Measurements from ENCODE around the gene LRTM1.

DNA sequence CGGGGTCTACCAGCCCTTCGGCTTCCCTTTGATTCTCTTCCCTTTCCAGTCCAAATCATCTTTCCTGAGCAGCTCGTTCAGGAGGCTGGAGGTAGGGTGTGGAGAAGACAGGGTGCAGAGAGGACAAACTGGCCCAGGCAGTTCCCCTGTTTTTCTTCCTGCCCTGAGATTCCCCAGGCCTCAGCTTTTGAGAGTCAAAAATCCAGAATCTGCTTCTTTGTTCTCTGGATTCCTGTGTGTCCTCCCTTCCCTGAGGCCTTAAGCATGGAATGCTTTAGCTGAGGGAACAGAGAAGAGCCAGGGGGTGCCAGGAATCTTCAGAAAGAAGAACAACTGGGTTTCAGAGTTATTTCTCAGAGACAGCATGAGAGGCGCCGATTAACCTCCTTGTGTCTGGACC is 26.7 kb upstream of the LRTM1 start:
- TF ChIP-seq, protein P1, sequence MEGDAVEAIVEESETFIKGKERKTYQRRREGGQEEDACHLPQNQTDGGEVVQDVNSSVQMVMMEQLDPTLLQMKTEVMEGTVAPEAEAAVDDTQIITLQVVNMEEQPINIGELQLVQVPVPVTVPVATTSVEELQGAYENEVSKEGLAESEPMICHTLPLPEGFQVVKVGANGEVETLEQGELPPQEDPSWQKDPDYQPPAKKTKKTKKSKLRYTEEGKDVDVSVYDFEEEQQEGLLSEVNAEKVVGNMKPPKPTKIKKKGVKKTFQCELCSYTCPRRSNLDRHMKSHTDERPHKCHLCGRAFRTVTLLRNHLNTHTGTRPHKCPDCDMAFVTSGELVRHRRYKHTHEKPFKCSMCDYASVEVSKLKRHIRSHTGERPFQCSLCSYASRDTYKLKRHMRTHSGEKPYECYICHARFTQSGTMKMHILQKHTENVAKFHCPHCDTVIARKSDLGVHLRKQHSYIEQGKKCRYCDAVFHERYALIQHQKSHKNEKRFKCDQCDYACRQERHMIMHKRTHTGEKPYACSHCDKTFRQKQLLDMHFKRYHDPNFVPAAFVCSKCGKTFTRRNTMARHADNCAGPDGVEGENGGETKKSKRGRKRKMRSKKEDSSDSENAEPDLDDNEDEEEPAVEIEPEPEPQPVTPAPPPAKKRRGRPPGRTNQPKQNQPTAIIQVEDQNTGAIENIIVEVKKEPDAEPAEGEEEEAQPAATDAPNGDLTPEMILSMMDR (IDR thresholded peaks at IDR 0.05; ENCODE audit: insufficient read depth, low read length) = no peak
- TF ChIP-seq, protein P2, sequence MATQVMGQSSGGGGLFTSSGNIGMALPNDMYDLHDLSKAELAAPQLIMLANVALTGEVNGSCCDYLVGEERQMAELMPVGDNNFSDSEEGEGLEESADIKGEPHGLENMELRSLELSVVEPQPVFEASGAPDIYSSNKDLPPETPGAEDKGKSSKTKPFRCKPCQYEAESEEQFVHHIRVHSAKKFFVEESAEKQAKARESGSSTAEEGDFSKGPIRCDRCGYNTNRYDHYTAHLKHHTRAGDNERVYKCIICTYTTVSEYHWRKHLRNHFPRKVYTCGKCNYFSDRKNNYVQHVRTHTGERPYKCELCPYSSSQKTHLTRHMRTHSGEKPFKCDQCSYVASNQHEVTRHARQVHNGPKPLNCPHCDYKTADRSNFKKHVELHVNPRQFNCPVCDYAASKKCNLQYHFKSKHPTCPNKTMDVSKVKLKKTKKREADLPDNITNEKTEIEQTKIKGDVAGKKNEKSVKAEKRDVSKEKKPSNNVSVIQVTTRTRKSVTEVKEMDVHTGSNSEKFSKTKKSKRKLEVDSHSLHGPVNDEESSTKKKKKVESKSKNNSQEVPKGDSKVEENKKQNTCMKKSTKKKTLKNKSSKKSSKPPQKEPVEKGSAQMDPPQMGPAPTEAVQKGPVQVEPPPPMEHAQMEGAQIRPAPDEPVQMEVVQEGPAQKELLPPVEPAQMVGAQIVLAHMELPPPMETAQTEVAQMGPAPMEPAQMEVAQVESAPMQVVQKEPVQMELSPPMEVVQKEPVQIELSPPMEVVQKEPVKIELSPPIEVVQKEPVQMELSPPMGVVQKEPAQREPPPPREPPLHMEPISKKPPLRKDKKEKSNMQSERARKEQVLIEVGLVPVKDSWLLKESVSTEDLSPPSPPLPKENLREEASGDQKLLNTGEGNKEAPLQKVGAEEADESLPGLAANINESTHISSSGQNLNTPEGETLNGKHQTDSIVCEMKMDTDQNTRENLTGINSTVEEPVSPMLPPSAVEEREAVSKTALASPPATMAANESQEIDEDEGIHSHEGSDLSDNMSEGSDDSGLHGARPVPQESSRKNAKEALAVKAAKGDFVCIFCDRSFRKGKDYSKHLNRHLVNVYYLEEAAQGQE (IDR thresholded peaks at IDR 0.05; ENCODE audit: insufficient replicate concordance, low read depth) = no peak
